Cortex of kidney (tissue), 1 donor: ENCODE measurements around the gene SUZ12.
"Not testable (repeated sequence)": the region's sequence is repeated elsewhere in the genome, so short reads cannot be mapped to it uniquely, and the experiment has no call there.

Experiments
- DNase-seq: peaks from one replicate; lab custom pipeline; 2025; lab: John Stamatoyannopoulos, UW

SUZ12 gene

DNA sequence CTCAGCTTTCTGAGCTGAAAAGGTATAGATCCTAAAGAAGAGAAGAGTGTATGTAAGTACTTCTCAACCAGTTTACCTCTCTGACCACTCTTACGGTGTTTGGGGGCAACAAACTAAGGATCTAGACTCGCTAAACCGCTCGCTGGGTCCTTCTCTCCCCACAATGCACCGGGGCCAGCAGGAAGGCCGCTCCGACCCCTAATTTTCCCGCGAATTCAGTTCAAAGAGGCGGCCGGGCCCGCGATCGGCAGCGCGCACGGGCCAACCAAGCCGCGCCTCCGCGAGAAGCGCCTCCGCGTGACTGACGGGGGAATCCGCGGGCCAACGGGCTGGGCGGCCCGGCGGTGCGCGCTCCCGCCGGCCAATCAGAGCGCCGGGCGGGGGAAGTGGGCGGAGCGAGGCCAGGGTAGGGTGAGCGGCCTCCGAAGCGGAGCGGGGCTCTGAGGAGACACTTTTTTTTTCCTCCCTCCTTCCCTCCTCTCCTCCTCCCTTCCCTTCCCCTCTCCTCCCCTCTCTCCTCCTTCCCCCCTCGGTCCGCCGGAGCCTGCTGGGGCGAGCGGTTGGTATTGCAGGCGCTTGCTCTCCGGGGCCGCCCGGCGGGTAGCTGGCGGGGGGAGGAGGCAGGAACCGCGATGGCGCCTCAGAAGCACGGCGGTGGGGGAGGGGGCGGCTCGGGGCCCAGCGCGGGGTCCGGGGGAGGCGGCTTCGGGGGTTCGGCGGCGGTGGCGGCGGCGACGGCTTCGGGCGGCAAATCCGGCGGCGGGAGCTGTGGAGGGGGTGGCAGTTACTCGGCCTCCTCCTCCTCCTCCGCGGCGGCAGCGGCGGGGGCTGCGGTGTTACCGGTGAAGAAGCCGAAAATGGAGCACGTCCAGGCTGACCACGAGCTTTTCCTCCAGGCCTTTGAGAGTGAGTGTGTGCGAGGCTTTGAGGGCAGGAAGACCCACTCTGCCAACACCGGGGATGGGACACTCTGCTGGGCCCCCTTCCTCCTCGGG, at the start of gene SUZ12:
Gene SUZ12 (plus strand): TSS at position 393 of the 995 bp plus-strand sequence. CDS start 240 bp downstream, at position 633.
- not testable (repeated sequence) for DNase-seq

DNA sequence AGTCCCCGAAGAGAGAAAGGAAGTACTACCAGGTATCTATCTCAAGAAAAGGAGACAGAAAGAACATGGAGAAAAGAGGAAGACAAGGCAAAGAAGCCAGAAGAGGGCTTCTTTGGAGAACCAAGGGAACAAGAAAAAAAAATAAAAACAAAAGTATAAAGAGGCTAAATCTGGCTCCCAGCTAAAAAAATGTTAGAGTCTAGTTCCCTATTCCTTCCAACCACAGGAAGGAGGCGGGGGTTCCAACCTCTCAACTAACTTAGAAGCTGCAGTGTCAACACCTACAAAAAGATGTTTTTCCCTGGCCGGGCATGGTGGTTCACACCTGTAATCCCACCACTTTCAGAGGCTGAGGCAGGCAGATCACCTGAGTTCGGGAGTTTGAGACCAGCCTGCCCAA, 48.7 kb upstream of the SUZ12 start:
- DNase-seq: no peak

DNA sequence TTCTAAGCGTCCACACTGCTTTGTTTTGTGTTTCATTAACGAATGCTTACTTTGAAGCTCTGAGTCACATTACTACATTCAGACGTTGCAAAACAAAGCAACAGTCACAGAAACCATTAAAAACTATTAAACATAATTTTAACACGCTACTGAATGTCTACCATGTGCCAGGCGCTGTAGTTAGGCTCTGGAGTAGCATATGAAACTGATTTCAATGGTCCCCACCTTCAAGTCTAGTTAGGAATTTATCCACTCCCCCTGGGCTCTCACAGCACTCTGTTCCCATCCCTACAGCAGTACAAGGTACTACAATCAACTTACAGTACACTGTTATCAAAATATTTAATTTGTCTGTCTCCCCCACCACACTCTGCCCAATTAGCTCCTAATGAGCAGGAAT, 35.9 kb upstream of the SUZ12 start:
- DNase-seq: no peak

DNA sequence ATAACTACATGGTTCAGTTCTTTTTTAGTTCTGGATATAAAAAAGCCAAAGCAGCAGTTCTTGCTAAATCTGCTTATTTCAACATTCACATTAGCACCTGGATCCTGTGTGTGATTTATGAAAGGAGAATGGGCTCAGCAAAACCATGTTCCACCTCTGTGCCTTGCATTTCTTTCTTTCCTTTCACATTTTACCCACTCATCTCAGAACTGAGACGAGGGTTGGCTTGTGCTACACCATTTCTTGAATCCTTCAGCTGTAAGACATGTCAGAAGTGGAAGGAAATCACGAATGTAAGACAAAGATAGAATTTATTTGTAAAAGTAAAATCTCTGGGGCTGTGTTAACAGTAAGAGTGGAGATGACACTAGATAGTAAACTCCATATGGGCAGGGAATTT, 34.1 kb upstream of the SUZ12 start:
- DNase-seq: no peak

DNA sequence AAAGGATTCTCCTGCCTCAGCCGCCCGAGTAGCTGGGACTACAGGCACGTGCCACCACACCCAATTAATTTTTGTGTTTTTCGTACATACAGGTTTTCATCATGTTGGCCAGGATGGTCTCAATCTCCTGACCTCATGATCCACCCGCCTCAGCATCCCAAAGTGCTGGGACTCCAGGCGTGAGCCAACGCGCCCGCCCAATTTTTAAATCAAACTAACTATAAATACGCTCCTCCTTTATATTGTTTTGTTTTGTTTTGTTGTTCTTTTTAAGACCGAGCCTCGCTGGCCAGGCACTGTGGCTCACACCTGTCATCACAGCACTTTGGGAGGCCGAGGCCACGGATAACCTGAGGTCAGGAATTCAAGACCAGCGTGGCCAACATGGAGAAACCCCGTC, 33.4 kb upstream of the SUZ12 start:
- no peak for DNase-seq

DNA sequence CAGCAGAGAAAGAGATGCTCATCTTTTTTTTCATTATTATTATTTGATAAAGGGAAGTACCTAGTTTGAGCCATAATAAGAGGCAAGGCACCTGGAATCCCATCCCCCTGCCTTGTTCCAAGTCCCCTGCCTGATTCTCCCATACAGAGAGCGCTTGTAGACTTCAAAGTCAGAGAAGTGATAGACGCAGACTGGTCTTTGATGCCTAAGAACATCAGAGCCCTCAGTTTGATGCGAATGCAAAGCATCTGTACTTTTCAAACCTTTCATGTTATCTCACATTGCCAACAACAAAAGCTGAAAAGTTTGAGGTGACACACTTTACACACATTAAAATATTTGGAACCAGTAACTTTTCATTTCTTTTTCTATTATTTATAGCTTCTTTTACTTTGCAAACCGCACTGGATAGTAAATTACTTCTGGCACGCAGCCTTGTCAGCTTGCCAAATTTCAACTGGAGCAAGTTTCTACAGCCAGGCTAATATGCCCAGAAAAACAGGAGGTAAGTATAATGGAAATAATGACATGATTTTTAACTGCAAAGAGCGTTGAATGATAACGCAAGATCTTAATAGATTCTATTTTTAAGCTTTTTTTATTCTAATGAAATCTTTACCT, 29.4 kb upstream of the SUZ12 start:
- no peak for DNase-seq

DNA sequence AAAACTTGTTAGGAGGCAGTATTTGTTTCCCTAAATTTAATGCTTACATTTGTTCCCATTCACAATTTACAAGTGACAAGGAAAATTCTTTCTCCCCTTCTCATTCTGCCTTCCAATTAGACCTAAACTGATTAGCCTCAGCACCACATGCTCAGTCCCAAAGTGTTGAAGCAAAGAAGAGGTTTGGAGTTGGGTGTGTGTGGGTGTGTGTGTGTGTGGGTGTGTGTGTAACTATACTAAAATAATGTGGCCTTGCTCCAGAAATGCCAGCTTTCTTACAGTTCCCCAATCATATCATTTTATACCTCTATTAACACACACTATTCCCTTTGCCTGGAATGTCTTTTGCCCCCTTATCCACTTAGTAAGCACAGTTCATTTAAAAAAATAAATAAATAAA, 28.4 kb upstream of the SUZ12 start:
- no peak for DNase-seq

DNA sequence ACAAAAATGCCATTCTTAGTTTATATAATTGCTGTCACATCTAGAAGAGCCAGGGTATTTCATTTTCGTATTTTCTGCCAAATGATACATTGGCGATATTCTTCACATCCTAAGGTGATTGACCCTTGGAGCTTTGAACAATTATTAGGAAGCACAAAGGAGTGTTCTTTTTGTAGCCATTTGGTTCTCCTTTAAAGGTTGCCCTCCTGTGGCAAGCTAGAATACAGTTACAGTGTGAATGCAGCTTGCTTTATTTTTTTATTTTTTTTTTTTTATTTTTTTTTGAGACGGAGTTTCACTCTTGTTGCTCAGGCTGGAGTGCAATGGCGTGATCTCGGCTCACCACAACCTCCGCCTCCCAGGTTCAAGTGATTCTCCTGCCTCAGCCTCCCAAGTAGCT, 24.1 kb upstream of the SUZ12 start:
- DNase-seq: not testable (repeated sequence)

DNA sequence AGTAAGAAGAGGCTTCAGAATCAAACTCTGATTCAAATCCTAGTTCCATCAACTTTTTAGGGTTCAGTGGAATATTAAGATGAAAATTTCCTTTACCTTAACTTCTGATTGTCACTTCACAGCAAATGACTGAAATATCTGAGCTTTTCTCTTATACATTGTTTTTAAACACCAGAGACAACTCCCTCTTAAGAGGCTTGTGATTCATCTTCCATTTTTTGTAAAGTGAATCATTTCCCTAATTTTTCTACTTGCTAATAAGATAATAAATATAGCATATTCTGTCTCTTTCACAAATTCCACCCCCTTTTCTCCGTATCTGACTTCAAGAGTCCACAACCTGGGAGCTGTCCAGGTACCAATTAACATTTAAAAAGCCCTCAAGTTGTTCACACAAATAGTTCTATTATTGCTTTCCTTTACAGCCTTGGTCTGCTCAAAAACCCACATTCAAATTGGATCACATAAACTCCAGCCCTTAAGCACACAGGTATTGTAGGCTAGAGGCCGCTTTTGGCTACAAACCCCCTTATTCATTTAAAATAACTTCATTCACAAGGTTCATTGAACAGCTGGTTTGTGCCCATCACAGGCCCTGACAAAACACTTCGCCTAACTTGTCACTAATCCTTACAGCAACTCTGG, 21.2 kb upstream of the SUZ12 start:
- DNase-seq: no peak

DNA sequence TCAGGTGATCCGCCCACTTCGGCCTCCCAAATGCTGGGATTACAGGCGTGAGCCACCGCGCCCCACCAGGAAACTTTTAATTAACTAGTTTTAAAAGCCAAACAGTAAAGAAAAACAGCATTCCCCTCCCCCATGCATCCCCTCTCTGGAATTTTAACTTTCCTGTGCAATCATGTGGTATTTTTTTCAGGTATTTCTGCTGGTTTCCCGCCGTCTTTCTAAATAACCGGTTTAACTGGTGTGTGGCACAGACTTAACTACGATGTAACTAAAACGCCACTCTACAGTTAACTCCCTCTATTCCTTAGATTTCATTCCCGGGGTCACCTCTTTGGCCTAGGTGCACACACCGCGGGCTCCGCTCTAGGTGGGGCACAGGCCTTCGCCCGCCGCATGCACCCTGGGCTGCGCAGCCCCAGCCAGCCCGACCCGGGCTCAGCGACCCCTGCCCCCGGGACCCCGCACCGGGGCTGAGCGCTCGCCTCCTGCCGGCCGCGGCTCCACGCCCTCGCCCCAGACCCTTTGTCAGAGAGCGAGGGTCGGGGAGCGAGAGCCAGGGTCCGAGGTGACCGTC, 20.2 kb upstream of the SUZ12 start:
- no peak for DNase-seq

DNA sequence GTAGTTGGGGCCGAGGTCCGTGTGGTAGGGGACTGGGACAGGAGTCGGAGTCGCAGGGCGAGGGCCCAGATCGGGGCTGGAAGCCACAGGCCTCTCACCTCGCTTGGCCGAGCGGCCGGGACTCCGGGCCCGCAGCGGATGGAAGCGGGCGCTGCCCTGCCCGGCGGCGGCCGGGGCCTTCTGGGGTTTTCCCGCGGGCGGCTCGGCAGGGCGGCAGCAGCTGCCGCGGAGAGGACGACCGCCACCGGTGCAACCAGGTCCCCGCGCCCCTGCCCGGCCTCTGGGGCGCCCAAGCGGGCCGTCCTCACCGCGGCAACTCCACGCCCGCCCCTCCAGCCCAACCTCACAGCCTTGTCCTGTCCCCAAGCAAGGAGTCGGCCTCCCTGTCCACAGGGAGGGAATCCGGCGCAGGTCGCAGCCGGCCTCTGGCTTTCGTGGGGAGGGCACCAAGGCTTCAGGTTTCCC, 19.7 kb upstream of the SUZ12 start:
- DNase-seq: no peak

DNA sequence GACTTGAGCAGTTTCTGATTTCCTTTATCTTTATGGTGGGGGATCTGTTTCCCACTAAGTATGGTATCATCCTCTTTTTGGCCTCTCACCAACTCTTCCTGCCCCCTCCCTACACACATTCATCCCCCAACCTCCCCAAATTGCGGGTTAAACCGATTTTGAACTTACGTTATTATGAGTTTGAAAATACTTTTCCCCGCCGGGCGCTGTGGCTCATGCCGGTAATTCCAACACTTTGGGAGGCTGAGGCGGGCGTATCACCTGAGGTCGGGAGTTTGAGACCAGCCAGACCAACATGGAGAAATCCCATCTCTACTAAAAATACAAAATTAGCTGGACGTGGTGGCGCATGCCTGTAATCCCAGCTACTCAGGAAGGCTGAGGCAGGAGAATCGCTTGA, 19.1 kb upstream of the SUZ12 start:
- DNase-seq: not testable (repeated sequence)

DNA sequence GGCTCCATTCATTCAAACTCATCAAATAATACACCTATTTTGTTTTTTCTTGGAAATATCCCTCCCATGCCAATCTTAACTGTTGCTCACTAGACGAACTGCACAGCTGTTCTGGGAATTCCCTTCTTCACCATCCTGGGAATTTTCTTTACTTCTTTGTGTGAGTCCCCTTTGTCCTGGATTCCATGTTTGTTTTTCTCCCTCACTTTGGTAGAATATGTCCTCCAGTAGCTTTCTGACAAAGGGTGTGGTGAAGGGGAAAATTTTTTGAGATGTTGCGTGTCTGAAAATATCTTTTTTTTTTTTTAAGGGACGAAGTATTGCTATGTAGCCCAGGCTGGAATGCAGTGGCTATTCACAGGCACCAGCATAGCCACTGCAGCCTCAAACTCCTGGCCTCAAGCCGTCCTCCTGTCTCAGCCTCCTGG, 18.1 kb upstream of the SUZ12 start:
- no peak for DNase-seq

DNA sequence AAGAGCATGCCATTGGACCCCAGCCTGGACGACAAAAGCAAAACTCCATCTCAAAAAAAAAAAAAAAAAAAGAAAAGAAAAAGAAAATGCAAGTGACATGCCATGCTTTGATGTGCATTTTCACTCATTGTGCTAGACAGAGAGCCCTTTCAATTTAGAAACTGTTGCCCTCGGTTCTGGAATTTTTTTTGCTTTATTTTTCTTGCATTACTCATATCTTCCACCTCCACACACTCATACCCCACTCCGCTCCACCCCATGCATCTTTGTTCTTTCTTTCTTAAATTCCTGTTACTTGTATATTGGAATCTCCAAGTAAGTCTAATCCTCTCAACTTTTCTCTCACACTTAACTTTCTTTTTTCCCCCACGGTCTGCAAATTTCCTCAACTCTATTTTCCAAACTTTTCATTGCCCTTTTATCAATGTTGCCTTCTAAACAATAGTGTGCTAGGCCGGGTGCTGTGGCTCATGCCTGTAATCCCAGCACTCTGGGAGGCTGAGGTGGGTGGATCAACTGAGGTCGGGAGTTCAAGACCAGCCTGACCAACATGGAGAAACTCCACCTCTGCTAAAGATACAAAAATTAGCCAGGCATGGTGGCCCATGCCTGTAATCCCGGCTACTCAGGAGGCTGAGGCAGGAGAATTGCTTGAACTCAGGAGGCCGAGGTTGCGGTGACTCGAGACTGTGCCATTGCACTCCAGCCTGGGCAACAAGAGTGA, 16.8 kb upstream of the SUZ12 start:
- no peak for DNase-seq

DNA sequence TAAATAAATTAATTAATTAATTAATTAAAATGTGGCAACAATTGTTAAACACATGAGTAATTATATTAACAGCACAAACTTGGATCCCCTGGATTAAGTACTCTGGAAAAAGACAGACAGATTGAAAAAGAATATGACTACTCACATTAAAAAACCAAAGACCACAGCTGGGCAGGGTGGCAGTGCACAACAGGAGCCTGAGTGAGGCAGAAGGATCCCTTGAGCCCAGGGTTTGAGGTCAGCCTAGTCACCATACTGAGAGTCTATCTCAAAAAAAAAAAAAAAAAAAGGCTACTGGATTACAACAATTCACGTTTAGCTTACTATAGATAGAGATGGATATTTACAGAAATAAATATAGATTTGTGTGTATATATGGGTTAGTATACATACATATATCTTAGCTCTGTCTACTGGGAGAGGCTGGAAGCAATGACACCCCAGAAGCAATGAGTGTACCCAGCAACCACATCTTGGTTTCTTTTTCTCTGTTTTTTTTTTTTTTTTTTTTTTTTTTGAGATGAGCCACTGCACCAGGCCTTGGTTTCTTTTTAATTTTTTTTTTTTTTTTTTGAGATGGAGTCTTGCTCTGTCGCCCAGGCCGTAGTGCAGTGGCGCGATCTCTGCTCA, 10.6 kb upstream of the SUZ12 start:
- DNase-seq: no peak

DNA sequence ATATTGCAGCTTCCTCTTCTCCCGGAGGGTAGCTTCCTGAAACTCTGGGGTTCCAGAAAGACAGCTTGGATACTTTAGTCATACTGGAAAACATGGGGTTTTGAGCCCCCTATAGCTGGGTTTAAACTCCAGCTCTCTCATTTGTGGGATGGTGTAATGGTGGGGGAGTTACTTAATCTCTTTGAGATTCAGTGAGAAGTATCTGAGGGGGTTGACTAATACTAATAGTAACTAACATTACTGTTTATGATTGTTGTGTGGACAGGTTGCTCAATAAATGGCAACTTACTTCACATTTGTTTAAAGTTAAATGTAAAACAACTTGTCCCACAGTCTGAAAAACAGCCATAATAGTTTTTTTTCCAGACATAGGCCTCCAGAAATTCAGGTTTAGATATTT, 5.1 kb upstream of the SUZ12 start:
- DNase-seq: no peak

DNA sequence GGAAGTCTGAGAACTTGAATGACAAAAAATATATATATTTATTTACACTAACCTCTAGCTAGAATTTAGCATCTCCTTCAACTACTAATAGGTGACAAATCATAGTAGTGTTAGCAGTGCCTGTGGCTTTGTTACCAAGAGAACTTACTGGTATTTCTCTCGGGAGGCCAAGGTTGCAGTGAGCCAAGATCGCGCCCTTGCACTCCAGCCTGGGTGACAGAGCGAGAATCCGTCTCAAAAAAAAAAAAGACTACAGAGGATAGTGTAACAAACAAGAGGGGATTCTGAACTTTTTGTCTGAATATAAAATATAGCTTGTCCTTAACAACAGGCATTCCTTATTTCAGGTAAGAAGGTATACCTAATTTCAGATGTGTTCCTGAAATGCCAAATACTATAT, 1.3 kb upstream of the SUZ12 start:
- no peak for DNase-seq

DNA sequence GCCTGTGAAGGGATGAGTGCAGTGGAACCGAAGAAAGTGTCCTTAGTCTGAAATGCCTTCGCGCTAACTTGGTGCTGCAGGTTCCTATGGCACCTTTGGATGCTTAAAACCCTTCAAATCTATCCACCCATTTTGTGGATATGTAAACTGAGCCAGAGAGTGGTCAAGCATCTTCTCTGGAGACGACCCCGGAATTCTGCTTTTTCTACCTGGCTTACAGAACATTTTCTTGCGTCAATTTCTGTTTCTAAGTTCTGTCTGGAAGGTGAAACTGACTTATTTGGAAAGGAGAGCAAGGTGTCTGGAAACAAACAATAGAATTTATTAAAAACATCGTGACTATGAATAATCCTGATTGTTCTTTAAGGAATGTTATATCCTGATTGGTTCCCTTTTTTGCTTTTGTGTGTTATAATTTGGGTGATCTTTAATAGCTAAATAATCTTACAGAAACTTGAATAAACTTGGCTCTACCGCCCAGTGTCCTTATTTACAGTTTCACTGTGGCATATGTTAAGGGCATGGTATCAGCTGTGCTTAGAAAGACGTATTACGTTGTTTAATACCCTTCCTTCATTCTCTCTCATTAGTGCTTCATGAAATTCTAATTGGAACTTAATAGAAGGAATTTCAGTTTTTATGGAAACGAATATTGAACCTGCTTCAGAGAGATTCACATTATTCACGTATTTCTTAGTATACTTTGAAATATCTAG, 1.3 kb downstream of the SUZ12 start:
- not testable (repeated sequence) for DNase-seq

DNA sequence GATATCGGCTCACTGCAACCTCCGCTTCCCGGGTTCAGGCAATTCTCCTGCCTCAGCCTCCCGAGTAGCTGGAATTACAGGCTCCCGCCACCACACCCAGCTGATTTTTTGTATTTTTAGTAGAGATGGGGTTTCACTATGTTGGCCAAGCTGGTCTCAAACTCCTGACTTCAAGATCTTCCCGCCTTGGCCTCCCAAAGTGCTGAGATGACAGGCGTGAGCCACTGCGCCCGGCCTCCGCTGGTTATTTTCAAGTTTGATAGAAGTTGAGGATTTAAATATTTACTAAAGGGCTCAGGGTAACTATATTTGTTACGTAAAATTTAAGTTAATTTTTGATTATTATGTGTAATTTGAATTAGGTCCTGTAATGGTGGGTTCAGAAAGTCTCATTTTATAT, 5.1 kb downstream of the SUZ12 start:
- not testable (repeated sequence) for DNase-seq

DNA sequence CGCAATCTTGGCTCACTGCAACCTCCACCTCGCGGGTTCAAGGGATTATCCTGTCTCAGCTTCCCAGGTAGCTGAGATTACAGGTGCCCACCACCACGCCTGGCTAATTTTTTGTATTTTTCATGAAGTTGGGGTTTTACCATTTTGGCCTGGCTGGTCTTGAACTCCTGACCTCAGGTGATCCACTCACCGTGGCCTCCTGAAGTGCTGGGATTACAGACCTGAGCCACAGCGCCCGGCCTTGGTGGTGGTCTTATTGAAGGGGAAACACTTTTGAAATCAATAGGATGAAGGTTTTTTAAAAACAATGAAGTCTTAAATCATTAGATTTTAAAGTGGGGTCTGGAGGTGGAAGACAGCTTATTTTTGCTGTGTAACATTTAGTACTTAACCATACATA, 5.6 kb downstream of the SUZ12 start:
- not testable (repeated sequence) for DNase-seq
